HAP-1 (cell line): ENCODE measurements around the gene GAD2.
"Not testable (repeated sequence)": the region's sequence is repeated elsewhere in the genome, so short reads cannot be mapped to it uniquely, and the experiment has no call there.

Source experiments
- DNase-seq, 2 experiments: peaks; one replicate each; pipeline ENCODE4 v3.0.0-alpha.2; 2016 to 2020; ENCODE audit warnings: low spot score in 2 of 2
- H3K27me3 ChIP-seq: fragments of 250-450 bp; sonication (Bioruptor Pico); 2 replicates; pipeline ENCODE4 v1.5.1; 2020; ENCODE audit warnings: low read depth, mild to moderate bottlenecking, moderate library complexity
- H3K36me3 ChIP-seq: fragments of 250-450 bp; sonication (Bioruptor Pico); replicated peaks from 2 replicates; pipeline ENCODE4 v1.5.1; 2020; ENCODE audit warnings: mild to moderate bottlenecking
- H3K4me1 ChIP-seq: fragments of 250-450 bp; sonication (Bioruptor Pico); 2 replicates; pipeline ENCODE4 v1.5.1; 2020; ENCODE audit warnings: mild to moderate bottlenecking
- H3K4me3 ChIP-seq: fragments of 250-450 bp; sonication (Bioruptor Pico); 2 replicates; pipeline ENCODE4 v1.5.1; 2020; ENCODE audit warnings: mild to moderate bottlenecking, moderate library complexity
- H3K9me3 ChIP-seq: fragments of 250-450 bp; sonication (Bioruptor Pico); 2 replicates; pipeline ENCODE4 v1.5.1; 2020; ENCODE audit warnings: mild to moderate bottlenecking, moderate library complexity
- in situ Hi-C: fragments of 300-500 bp; cut with MboI; formaldehyde crosslinking; loops from 3 replicates; pipeline ENCODE4 v1.14.3; 2020; ENCODE audit warnings: low sequenced_read_pairs, inconsistent platforms, mixed read lengths

Gene GAD2

DNA sequence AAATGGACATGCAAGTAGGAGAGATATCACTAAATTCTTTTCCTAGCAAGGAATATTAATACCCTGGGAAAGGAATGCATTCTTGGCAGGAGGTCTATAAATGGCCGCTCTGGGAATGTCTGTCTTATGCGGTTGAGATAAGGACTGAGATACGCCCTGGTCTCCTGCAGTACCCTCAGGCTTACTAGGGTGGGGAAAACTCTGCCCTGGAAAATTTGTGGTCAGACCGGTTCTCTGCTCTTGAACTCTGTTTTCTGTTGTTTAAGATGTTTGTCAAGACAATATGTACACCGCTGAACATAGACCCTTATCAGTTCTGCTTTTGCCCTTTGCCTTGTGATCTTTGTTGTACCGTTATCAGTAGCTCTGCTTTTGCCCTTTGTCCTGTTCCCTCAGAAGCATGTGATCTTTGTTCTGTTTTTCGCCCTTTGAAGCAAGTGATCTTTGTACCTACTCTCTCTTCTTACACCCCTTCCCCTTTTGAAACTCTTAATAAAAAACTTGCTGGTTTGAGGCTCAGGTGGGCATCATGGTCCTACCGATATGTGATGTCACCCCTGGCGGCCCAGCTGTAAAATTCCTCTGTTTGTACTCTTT, 132.3 kb downstream of the GAD2 start:
- in situ Hi-C loops = loop anchor here (25.0 kb wide), 1 partner anchor 363 kb away; no protein-coding TSS in a partner anchor
- H3K36me3 ChIP-seq, H3K27me3 ChIP-seq, DNase-seq, H3K9me3 ChIP-seq, H3K4me1 ChIP-seq, H3K4me3 ChIP-seq: not testable (repeated sequence)
